RWPE1 (cell line): Measurements from ENCODE around the gene PTPRK.

Source experiments
- CTCF ChIA-PET: fragments of 350-600 bp; sonication (Branson Sonifier 250); formaldehyde crosslinking; extraction: SDS; loops from one replicate; lab custom pipeline; 2021; lab: Yijun Ruan, JAX
- POLR2A ChIA-PET: fragments of 400-600 bp; formaldehyde crosslinking; extraction: SDS; loops from one replicate; lab custom pipeline; 2020; ENCODE audit warnings: antibody characterized with exemption; ENCODE audit not compliant: low non-redundant PET; lab: Yijun Ruan, JAX
- DNase-seq: peaks from one replicate; pipeline ENCODE4 v3.0.0; 2012; ENCODE audit warnings: low spot score
- H3K27ac ChIP-seq: fragments of 450-650 bp; 2 replicates; pipeline ENCODE4 v1.5.1; 2017
- CTCF ChIP-seq: fragments of 450-650 bp; conservative IDR thresholded peaks from 2 replicates; pipeline ENCODE4 v1.5.1; 2017; ENCODE audit warnings: low read depth, mild to moderate bottlenecking

Gene PTPRK

GRCh38 chr6:127951172-127951917 is 569.1 kb downstream of the PTPRK start:
- no peak for TF ChIP-seq CTCF
- no peak overlapping the region for H3K27ac ChIP-seq
- CTCF ChIA-PET: no interaction called here
- no peak for DNase-seq
- POLR2A ChIA-PET: no interaction called here

GRCh38 chr6:127950566-127951145 is 569.7 kb downstream of the PTPRK start:
- no peak for TF ChIP-seq CTCF
- no peak for DNase-seq
- ChIA-PET POLR2A (no interaction called here), CTCF (interaction anchor here (0.6 kb wide), 2 partner anchors 495 to 934 kb away, joined by 3 read pairs; no protein-coding TSS in a partner anchor)
- H3K27ac ChIP-seq: no peak overlapping the region

- H3K27ac ChIP-seq: no peak overlapping the region
- CTCF ChIA-PET: no interaction called here
- POLR2A ChIA-PET: no interaction called here
- TF ChIP-seq CTCF: no peak
- no peak for DNase-seq
These were observed 571.1 kb downstream of the PTPRK start for GRCh38 chr6:127949251-127949650.

- POLR2A ChIA-PET: no interaction called here
- no peak for TF ChIP-seq CTCF
- CTCF ChIA-PET: no interaction called here
- no peak for DNase-seq
- H3K27ac ChIP-seq: no peak overlapping the region
These were observed 574.0 kb downstream of the PTPRK start for GRCh38 chr6:127946388-127946787.

GRCh38 chr6:127945434-127946097 is 574.8 kb downstream of the PTPRK start:
- CTCF ChIA-PET: no interaction called here
- POLR2A ChIA-PET: no interaction called here
- no peak overlapping the region for H3K27ac ChIP-seq
- no peak for DNase-seq
- TF ChIP-seq CTCF: no peak

GRCh38 chr6:127941228-127941627 is 579.2 kb downstream of the PTPRK start:
- no peak for DNase-seq
- POLR2A ChIA-PET: no interaction called here
- no peak overlapping the region for H3K27ac ChIP-seq
- TF ChIP-seq CTCF: no peak
- CTCF ChIA-PET: no interaction called here
